ENCODE measurements around the gene RNF123.

Gene RNF123

DNA sequence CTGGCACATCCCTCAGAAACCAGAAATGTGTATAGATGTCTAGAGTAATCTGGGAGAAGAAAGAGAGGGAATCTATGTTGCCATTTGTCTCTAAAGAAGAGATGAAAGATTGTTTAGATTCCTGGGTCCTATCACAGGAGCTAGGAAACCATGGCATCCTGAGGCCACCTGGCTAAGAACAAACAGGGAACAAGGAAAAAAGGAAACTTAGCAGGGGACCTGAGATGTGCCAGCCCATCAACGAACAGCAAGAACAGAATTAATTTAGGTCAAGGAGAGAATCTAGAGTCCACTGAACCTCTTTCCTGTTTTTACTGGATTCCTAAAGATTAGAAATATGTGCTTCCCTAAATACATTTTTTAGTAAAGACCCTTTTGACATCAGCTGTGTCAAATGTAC, 66.7 kb downstream of the RNF123 start:
- no peak for DNase-seq

DNA sequence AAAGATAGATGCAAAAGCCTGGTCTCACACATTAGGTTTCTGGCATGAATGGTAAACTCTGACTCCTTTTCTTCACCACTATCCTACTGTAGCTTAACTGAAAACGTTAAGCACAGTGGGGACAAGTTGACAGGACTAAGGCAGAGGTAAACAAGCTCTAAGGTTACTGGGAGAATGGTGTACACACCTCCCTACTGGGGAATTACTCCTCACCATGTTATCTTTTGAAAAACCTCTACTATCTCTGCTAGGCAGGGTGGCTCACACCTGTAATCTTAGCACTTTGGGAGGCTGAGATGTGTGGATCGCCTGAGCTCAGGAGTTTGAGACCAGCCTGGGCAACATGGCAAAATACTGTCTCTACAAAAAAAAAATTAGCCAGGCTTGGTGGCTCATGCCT, 67.8 kb downstream of the RNF123 start:
- no peak for DNase-seq

DNA sequence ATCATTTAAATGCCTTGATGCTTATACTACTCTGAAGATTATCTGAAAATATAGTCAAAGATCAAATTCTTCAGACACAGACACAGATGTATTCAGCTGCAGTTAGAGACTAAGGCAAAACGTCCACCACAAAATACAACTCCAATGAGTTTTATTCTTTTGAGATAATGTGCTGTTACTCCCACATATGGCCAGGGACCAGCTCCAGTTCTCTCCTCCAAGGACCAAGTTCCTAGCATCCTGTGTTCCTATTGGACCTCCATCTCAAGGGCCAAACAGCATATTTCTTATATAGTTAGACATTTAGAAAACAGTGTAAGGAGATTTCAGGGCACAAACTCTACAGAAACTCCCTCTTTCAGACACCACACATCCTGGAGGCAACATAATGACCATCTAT, 69.9 kb downstream of the RNF123 start:
- DNase-seq: no peak

DNA sequence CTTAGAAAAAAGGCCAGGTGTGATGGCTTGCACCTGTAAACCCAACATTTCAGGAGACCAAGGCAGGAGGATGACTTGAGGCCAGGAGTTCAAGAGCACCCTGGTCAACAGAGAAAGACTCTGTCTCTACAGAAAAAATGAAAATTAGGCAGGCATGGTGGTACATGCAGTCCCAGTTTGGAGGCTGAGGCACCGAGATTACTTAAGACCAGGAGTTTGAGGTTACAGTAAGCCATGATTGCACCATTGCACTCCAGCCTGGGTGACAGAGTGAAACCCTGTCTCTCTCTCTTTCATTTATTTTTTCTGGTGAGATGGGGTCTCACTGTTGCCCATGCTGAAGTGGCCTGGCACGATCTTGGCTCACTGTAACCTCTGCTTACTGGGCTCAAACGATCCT, 72.3 kb downstream of the RNF123 start:
- DNase-seq: no peak

DNA sequence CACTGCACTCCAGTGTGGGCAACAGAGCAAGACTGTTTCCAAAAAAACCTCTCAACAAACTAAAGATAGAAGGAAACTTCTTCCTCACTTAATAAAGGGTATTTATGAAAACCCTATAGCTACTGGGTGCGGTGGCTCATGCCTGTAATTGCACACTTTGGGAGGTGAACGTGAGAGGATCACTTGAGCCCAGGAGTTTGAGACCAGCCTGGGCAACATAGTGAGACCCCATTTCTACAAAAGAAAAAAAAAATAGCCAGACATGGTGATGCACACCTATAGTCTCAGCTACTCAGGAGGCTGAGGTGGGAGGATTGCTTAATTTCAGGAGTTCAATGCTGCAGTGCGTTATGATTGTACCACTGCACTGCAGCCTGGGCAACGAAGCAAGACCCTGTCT, 74.6 kb downstream of the RNF123 start:
- DNase-seq: no peak

DNA sequence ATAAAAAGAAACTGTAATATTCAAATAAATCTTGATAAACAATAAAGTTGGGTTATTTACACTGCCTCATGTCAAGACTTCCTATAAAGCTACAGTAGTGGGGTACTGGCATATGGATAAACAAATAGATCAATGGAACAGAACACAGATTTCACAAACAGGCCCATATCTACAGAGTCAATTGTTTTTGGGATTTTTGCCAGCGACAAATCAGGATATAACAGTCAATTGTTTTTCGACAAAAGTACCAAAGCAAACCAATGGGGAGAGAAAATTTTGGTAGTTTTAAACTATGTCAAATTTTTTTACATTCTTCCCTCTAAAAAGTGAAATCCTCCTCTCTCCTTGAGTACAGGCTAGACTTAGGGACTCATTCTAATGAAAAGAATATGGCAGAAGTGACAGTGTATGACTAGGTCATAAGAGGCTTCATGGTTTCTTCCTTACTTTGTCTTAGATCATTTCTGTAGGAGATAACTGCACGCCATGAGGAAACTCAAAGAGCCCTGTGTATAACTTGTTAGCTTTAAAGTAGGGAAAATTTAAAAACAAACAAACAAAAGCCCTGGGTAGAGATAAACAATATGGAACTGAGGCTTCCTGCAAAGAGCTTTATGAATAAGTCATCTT, 80.0 kb downstream of the RNF123 start:
- no peak for DNase-seq

DNA sequence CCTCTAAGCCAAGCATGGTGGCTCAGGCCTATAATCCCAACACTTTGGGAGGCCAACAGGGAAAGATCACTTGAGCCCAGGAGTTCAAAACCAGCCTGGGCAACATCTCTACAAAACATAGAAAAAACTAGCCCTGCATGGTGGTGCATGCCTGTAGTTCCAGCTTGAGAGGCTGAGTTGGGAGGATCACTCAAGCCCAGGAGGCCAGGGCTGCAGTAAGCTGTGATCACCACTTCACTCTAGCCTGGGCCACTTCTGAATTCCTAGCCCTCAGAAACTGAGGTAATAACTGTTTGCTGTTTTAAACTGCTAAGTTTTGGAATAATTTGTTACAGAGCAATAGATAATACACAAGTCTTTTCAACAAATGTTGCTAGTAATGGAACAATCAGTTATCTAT, 80.6 kb downstream of the RNF123 start:
- no peak for DNase-seq
